ENCODE measurements around the gene STAG1. TPM values are rescaled to one million over a fixed set of nuclear protein-coding genes. Genes with fewer than 3 reads are reported as not detected.
"Not testable (repeated sequence)": the region's sequence is repeated elsewhere in the genome, so short reads cannot be mapped to it uniquely, and the experiment has no call there.

STAG1 gene
- total RNA-seq, 1 donor from 2014 or later: 23.6 TPM

GRCh38 chr3:136714020-136714419 lies 38.2 kb downstream of the STAG1 start:
- DNase-seq (ENCODE audit: missing footprints): no peak
- intact Hi-C loops (cut with DNase I): no loop called here
- ATAC-seq: no peak

- no peak for ATAC-seq
- no peak for DNase-seq (ENCODE audit: missing footprints)
- intact Hi-C loops (cut with DNase I): no loop called here
Observed at GRCh38 chr3:136712941-136713340, 39.2 kb downstream of the STAG1 start.

- intact Hi-C loops (cut with DNase I); ATAC-seq; DNase-seq (ENCODE audit: missing footprints): not testable (repeated sequence)
Observed at GRCh38 chr3:136711888-136712287, 40.3 kb downstream of the STAG1 start.

GRCh38 chr3:136711277-136711676 lies 40.9 kb downstream of the STAG1 start:
- no peak for DNase-seq (ENCODE audit: missing footprints)
- ATAC-seq: no peak
- intact Hi-C loops (cut with DNase I): no loop called here

GRCh38 chr3:136709775-136710174 lies 42.4 kb downstream of the STAG1 start:
- intact Hi-C loops (cut with DNase I); ATAC-seq; DNase-seq (ENCODE audit: missing footprints): not testable (repeated sequence)

- ATAC-seq: no peak
- intact Hi-C loops (cut with DNase I): no loop called here
- no peak for DNase-seq (ENCODE audit: missing footprints)
Observed at GRCh38 chr3:136708333-136708985, 43.7 kb downstream of the STAG1 start.

GRCh38 chr3:136703429-136703828 lies 48.7 kb downstream of the STAG1 start:
- DNase-seq (ENCODE audit: missing footprints) (no peak), ATAC-seq (no peak)
- intact Hi-C loops (cut with DNase I): no loop called here

- intact Hi-C loops (cut with DNase I): no loop called here
- ATAC-seq: no peak
- DNase-seq (ENCODE audit: missing footprints): no peak
Observed at GRCh38 chr3:136699271-136699828, 52.8 kb downstream of the STAG1 start.

- intact Hi-C loops (cut with DNase I): no loop called here
- ATAC-seq: no peak
- DNase-seq (ENCODE audit: missing footprints): no peak
Observed at GRCh38 chr3:136698361-136698760, 53.8 kb downstream of the STAG1 start.

GRCh38 chr3:136696797-136697196 lies 55.4 kb downstream of the STAG1 start:
- intact Hi-C loops (cut with DNase I): no loop called here
- DNase-seq (ENCODE audit: missing footprints): no peak
- no peak for ATAC-seq

GRCh38 chr3:136694321-136694720 lies 57.9 kb downstream of the STAG1 start:
- ATAC-seq (no peak), DNase-seq (ENCODE audit: missing footprints) (no peak)
- intact Hi-C loops (cut with DNase I): no loop called here

- intact Hi-C loops (cut with DNase I): no loop called here
- DNase-seq (ENCODE audit: missing footprints) (no peak), ATAC-seq (no peak)
Observed at GRCh38 chr3:136690599-136690998, 61.6 kb downstream of the STAG1 start.

- DNase-seq (ENCODE audit: missing footprints) (no peak), ATAC-seq (no peak)
- intact Hi-C loops (cut with DNase I): no loop called here
Observed at GRCh38 chr3:136685882-136686281, 66.3 kb downstream of the STAG1 start.

- DNase-seq (ENCODE audit: missing footprints): no peak
- no peak for ATAC-seq
- intact Hi-C loops (cut with DNase I): no loop called here
Observed at GRCh38 chr3:136682740-136683312, 69.4 kb downstream of the STAG1 start.

GRCh38 chr3:136678981-136679380 lies 73.2 kb downstream of the STAG1 start:
- ATAC-seq (no peak), DNase-seq (ENCODE audit: missing footprints) (no peak)
- intact Hi-C loops (cut with DNase I): no loop called here

GRCh38 chr3:136676009-136676408 lies 76.2 kb downstream of the STAG1 start:
- ATAC-seq: no peak

GRCh38 chr3:136675150-136675858 lies 76.9 kb downstream of the STAG1 start:
- ATAC-seq: no peak
- intact Hi-C loops (cut with DNase I): no loop called here

More at GRCh38 chr3:136676009-136676408, 76.2 kb downstream of the STAG1 start:
- intact Hi-C loops (cut with DNase I): no loop called here
- DNase-seq (ENCODE audit: missing footprints): no peak

GRCh38 chr3:136672457-136672856 lies 79.7 kb downstream of the STAG1 start:
- ATAC-seq (no peak), DNase-seq (ENCODE audit: missing footprints) (no peak)
- intact Hi-C loops (cut with DNase I): no loop called here

More at GRCh38 chr3:136675150-136675858, 76.9 kb downstream of the STAG1 start:
- no peak for DNase-seq (ENCODE audit: missing footprints)

GRCh38 chr3:136671921-136672320 lies 80.3 kb downstream of the STAG1 start:
- ATAC-seq (no peak), DNase-seq (ENCODE audit: missing footprints) (no peak)
- intact Hi-C loops (cut with DNase I): no loop called here

GRCh38 chr3:136670166-136670565 lies 82.0 kb downstream of the STAG1 start:
- intact Hi-C loops (cut with DNase I): no loop called here
- DNase-seq (ENCODE audit: missing footprints) (no peak), ATAC-seq (no peak)
